Tibial artery (tissue), 4 donors: ENCODE data around the gene ANKRD10.

Source experiments
- DNase-seq, 2 donors: peaks; one replicate each; pipeline ENCODE4 v3.0.0-alpha.2; 2019
- H3K27ac ChIP-seq, 2 donors: fragments of 200-600 bp; sonication (generic) in 1 of 2; 1 replicate in 1 of 2; 2 replicates in 1 of 2; pipeline ENCODE4 v1.5.1; 2018 to 2019; ENCODE audit warnings: mild to moderate bottlenecking in 1 of 2
- H3K27me3 ChIP-seq, 2 donors: fragments of 200-600 bp; sonication (generic) in 1 of 2; one replicate each; pipeline versions ENCODE4 v1.5.1 to v1.6.0; 2016 to 2019
- H3K36me3 ChIP-seq, 3 donors: fragments of 200-600 bp; sonication (generic) in 2 of 3; one replicate each; pipeline ENCODE4 v1.5.1; 2016 to 2019; ENCODE audit warnings: mild to moderate bottlenecking in 2 of 3
- H3K4me1 ChIP-seq, 4 donors: fragments of 200-600 bp; sonication (generic) in 2 of 4; 1 replicate in 3 of 4; 2 replicates in 1 of 4; pipeline ENCODE4 v1.5.1; 2016 to 2019
- H3K4me3 ChIP-seq, 2 donors: fragments of 200-600 bp; sonication (generic) in 1 of 2; 1 replicate in 1 of 2; 2 replicates in 1 of 2; pipeline ENCODE4 v1.5.1; 2018 to 2019; ENCODE audit warnings: mild to moderate bottlenecking in 2 of 2
- H3K9me3 ChIP-seq, 3 donors: fragments of 200-600 bp; sonication (generic) in 1 of 3; one replicate each; pipeline ENCODE4 v1.5.1; 2016 to 2019
- intact Hi-C: fragments of 100-400 bp; cut with DNase I; formaldehyde crosslinking; loops from one replicate; pipeline ENCODE4 v1.15.0; 2023; ENCODE audit warnings: low total_unique reads
- TF ChIP-seq, protein P1 (sequence below), 2 experiments: fragments of 200-600 bp in 1 of 2; fragments of 450-650 bp in 1 of 2; IDR thresholded peaks; one replicate each; pipeline ENCODE4 v1.5.1; 2017 to 2019; ENCODE audit warnings: antibody characterized with exemption in 2 of 2, mild to moderate bottlenecking in 1 of 2, moderate library complexity in 1 of 2

The ANKRD10 gene

DNA sequence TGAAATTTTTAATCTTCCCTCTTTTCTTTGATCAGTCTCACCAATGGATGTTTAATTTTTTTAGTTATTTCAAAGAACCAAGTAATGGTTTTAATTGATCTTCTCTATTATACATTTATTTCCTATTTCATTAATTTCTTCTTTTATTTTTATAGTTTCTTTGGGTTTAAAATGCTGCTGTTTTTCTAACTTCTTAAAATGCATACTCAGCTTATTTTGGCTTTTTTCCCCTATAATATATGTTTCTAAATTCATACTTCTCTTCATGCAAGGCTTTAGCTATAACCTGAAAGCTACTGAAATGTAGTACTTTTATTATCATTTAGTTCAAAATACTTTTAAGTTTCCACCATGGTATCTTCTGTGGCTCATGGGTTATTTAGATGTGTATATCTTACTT lies 53.9 kb downstream of the ANKRD10 start:
- Histone ChIP-seq H3K27ac (no peak overlapping the region), H3K9me3 (peaks cover 0 to 11% (median 8%) of the 10 kb centered on the region in 3 donors), H3K4me3 (no peak overlapping the region), H3K36me3 (no peaks in the 10 kb centered on the region), H3K4me1 (no peaks in the 10 kb centered on the region), H3K27me3 (no peaks in the 10 kb centered on the region)
- no peak for DNase-seq
- TF ChIP-seq, protein P1, sequence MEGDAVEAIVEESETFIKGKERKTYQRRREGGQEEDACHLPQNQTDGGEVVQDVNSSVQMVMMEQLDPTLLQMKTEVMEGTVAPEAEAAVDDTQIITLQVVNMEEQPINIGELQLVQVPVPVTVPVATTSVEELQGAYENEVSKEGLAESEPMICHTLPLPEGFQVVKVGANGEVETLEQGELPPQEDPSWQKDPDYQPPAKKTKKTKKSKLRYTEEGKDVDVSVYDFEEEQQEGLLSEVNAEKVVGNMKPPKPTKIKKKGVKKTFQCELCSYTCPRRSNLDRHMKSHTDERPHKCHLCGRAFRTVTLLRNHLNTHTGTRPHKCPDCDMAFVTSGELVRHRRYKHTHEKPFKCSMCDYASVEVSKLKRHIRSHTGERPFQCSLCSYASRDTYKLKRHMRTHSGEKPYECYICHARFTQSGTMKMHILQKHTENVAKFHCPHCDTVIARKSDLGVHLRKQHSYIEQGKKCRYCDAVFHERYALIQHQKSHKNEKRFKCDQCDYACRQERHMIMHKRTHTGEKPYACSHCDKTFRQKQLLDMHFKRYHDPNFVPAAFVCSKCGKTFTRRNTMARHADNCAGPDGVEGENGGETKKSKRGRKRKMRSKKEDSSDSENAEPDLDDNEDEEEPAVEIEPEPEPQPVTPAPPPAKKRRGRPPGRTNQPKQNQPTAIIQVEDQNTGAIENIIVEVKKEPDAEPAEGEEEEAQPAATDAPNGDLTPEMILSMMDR (IDR thresholded peaks at IDR 0.05) = no peak
- intact Hi-C loops = no loop called here

DNA sequence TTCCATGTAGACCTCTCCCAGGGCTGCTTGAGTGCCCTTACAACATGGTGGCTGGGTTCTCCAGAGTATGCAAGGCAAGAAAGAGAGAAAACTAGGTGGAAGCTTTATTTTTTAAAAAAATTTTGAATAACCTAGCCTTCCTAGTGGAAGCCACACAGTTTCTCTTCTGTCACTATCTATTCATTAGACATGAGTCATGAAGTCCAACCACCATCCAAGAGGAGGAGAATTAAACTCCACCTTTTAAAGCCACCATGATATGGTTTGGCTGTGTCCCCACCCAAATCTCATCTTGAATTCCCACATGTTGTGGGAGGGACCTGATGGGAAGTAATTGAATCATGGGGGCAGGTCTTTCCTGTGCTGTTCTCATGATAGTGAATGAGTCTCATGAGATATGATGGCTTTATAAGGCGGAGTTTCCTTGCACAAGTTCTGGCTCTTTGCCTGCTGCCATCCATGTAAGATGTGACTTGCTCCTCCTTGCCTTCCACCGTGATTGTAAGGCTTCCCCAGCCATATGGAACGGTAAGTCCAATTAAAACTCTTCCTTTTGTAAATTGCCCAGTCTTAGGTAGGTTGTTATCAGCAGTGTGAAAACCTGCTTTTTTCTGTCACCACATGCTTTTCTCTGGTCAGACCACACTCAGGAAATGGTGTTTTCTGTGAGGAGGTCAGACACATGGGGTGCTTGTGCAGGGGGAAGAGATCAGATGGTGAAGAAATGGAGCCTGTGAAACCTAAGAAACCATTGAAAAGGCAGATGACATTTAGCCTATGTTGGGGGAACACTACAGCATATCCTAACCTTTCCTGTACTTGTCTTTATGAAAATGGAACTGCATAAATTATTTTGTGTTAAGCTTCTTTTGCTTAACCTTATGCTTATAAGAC lies 57.7 kb downstream of the ANKRD10 start:
- no peaks in the 10 kb centered on the region for H3K36me3 ChIP-seq
- DNase-seq = no peak
- no peak overlapping the region for H3K27ac ChIP-seq
- no peak overlapping the region for H3K4me3 ChIP-seq
- peaks cover 0 to 11% (median 8%) of the 10 kb centered on the region in 3 donors for H3K9me3 ChIP-seq
- TF ChIP-seq, protein P1 (IDR thresholded peaks at IDR 0.05) = no peak
- H3K4me1 ChIP-seq = no peaks in the 10 kb centered on the region
- intact Hi-C loops = no loop called here
- no peaks in the 10 kb centered on the region for H3K27me3 ChIP-seq

DNA sequence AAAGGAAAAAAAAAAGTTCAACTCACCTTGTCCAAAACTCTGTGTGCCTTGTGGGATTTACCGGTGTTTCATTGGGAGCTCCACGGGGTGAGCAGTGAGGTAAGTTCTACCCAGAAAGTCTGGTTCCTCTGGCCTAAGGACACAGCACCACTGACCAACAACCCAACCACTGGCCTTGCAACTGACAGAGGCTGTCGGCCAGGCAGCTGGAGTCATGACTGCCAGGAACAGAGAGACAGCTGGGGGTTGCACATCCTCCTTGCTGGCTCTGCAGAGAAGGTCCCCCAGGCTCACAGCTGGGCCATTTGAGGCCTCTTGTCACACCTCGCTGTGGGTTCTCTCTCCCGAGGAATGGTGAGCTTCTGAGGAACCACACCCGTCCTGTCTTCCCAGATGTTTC lies 59.5 kb downstream of the ANKRD10 start:
- Histone ChIP-seq H3K4me3 (no peak overlapping the region), H3K9me3 (peaks cover 0 to 11% (median 8%) of the 10 kb centered on the region in 3 donors), H3K27me3 (no peaks in the 10 kb centered on the region), H3K27ac (no peak overlapping the region), H3K4me1 (no peaks in the 10 kb centered on the region), H3K36me3 (no peaks in the 10 kb centered on the region)
- intact Hi-C loops = no loop called here
- DNase-seq = no peak
- TF ChIP-seq, protein P1 (IDR thresholded peaks at IDR 0.05) = no peak

DNA sequence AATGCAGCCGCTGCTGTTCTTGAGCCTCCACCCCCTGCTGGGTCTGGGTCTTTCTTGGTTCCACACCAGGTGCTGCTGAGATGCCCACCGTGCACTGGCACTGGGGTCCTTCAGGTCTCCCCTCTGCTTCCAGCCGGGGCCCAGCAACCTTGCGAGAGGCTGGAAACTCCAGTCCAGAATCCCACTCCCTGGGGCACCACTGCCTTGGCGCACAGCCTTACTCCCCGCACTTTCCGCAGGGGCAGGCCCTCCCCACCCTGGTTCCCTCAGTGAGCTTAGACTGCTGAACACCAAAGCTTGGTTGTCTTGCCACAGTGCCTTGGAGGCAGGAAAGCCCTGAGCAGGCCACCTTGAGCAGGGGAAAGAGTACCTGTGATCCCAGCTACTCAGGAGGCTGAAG lies 60.0 kb downstream of the ANKRD10 start:
- Histone ChIP-seq H3K27ac (no peak overlapping the region), H3K4me3 (no peak overlapping the region), H3K9me3 (peaks cover 0 to 11% (median 8%) of the 10 kb centered on the region in 3 donors), H3K4me1 (no peaks in the 10 kb centered on the region), H3K36me3 (no peaks in the 10 kb centered on the region), H3K27me3 (no peaks in the 10 kb centered on the region)
- no peak for DNase-seq
- intact Hi-C loops = no loop called here
- TF ChIP-seq, protein P1 (IDR thresholded peaks at IDR 0.05) = no peak

DNA sequence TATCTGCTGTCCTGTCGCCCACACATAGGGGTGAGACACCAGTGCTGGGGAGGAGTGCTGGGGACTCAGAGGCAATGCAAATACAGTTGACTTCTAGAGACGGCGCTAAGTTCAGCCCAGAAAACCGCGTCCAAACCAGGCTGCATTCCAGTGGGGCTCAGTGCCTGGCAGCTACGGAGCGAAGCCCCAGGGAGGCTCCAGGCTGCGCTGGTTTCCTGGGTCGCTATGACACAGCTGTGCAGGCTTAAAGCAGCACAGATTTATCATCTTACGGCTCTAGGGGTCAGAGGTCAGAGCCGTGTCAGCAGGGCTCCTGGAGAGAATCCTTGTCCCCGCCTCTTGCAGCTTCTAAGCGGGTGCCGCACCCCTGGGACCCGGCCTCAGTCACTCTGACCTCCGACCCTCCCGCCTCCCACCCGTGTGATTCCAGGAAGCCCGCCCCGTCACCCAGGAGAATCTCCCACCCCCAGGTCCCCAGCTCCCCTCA lies 61.6 kb downstream of the ANKRD10 start:
- intact Hi-C loops = no loop called here
- TF ChIP-seq, protein P1 (IDR thresholded peaks at IDR 0.05) = no peak
- no peak overlapping the region for H3K4me3 ChIP-seq

More for the DNA sequence above, 61.6 kb downstream of the ANKRD10 start:
- Histone ChIP-seq H3K27ac (no peak overlapping the region), H3K4me1 (no peaks in the 10 kb centered on the region), H3K27me3 (no peaks in the 10 kb centered on the region), H3K9me3 (peaks cover 0 to 11% (median 8%) of the 10 kb centered on the region in 3 donors), H3K36me3 (no peaks in the 10 kb centered on the region)
- DNase-seq = no peak
